ENCODE results near the gene DNAJC3. TPM values are rescaled to one million over a fixed set of nuclear protein-coding genes. Genes with fewer than 3 reads are reported as not detected.

Gene DNAJC3
- total and polyA plus RNA-seq, 8 donors, result 11.6 to 70.3 (median 41.2) TPM

DNA sequence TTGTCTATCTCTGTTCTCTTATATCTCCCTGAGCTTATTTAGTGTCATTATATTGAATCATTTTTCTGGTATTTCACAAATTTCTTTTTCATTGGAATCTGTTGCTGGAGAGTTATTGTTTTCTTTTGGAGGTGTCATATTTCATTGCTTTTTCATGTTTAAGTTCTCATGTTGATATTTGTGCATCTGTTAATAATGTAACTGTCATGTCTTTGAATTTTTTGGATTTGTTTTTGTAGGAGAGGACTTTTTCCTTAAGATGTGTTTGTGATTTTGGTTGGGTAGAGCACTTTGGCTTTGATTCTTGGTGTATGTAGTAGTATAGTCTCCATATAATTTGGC is 64.0 kb downstream of the DNAJC3 start:
- Histone ChIP-seq H3K36me3 (no peaks in the 10 kb centered on the region), H3K4me1 (peaks cover 6 to 10% (median 7%) of the 10 kb centered on the region in 3 donors), H3K4me3 (no peak overlapping the region), H3K9me3 (no peaks in the 10 kb centered on the region), H3K27ac (no peak overlapping the region), H3K27me3 (no peaks in the 10 kb centered on the region)
- no peak for FAIRE-seq
- TF ChIP-seq CTCF (IDR thresholded peaks at IDR 0.05), result no peak
- no peak for ATAC-seq
- intact Hi-C loops (cut with DNase I), result no loop called here
- no peak for DNase-seq

- Histone ChIP-seq H3K4me1 (peaks cover 7 to 16% (median 9%) of the 10 kb centered on the region in 3 donors), H3K9me3 (no peaks in the 10 kb centered on the region), H3K36me3 (no peaks in the 10 kb centered on the region), H3K27me3 (no peaks in the 10 kb centered on the region), H3K27ac (no peak overlapping the region), H3K4me3 (no peak overlapping the region)
- no peak for TF ChIP-seq CTCF (IDR thresholded peaks at IDR 0.05)
- intact Hi-C loops (cut with DNase I), result no loop called here
- peak in 2 of 4 donors; percentile 32 to 33 for ATAC-seq
- WGBS, 2 donors, result 94 to 100% methylated on average over 4 of the region's 4 CpGs
- no peak for FAIRE-seq
- DNase-seq, result peak in 1 of 6 donors; percentile 39
Measured at GRCh38 chr13:95741584-95742563, 64.9 kb downstream of the DNAJC3 start.

GRCh38 chr13:95743192-95743591 is 66.3 kb downstream of the DNAJC3 start:
- H3K9me3 ChIP-seq, result no peaks in the 10 kb centered on the region
- no peaks in the 10 kb centered on the region for H3K36me3 ChIP-seq
- DNase-seq, result no peak
- no peak overlapping the region for H3K4me3 ChIP-seq
- no peak for ATAC-seq
- no peak for FAIRE-seq
- peaks cover 7 to 22% (median 20%) of the 10 kb centered on the region in 3 donors for H3K4me1 ChIP-seq
- 86 to 88% methylated on average over 3 of the region's 3 CpGs for WGBS, 2 donors
- intact Hi-C loops (cut with DNase I), result no loop called here
- no peaks in the 10 kb centered on the region for H3K27me3 ChIP-seq
- H3K27ac ChIP-seq, result no peak overlapping the region
- TF ChIP-seq CTCF (IDR thresholded peaks at IDR 0.05), result no peak

GRCh38 chr13:95745289-95745688 is 68.3 kb downstream of the DNAJC3 start:
- DNase-seq, result no peak
- H3K4me3 ChIP-seq, result no peak overlapping the region
- FAIRE-seq, result no peak
- H3K27me3 ChIP-seq, result no peaks in the 10 kb centered on the region
- H3K4me1 ChIP-seq, result peaks cover 7 to 29% (median 23%) of the 10 kb centered on the region in 3 donors
- H3K36me3 ChIP-seq, result no peaks in the 10 kb centered on the region
- H3K9me3 ChIP-seq, result no peaks in the 10 kb centered on the region
- WGBS, 2 donors, result 75 to 80% methylated on average over 4 of the region's 4 CpGs
- TF ChIP-seq CTCF (IDR thresholded peaks at IDR 0.05), result no peak
- intact Hi-C loops (cut with DNase I), result no loop called here
- peak in 2 of 4 donors; percentile 11 to 21 for ATAC-seq
- H3K27ac ChIP-seq, result no peak overlapping the region

- intact Hi-C loops (cut with DNase I), result no loop called here
- peak in 3 of 4 donors; percentile 54 to 65 (median 59) for ATAC-seq
- Histone ChIP-seq H3K4me3 (no peak overlapping the region), H3K4me1 (peaks cover 7 to 29% (median 23%) of the 10 kb centered on the region in 3 donors), H3K27me3 (no peaks in the 10 kb centered on the region), H3K9me3 (no peaks in the 10 kb centered on the region), H3K27ac (no peak overlapping the region), H3K36me3 (no peaks in the 10 kb centered on the region)
- no peak for FAIRE-seq
- TF ChIP-seq CTCF (IDR thresholded peaks at IDR 0.05), result no peak
- DNase-seq, result no peak
- WGBS, 2 donors, result 62 to 66% methylated on average over 2 of the region's 2 CpGs
Measured at GRCh38 chr13:95745752-95746151, 68.8 kb downstream of the DNAJC3 start.
